Stimulated activated CD4-positive, alpha-beta T cell treated with anti-CD3 and anti-CD28 coated beads, Interleukin-12 subunit alpha, Interleukin-12 subunit beta, amount 100 ng/mL, for 24 hours (primary cell): ENCODE measurements around the gene PAM.

Experiments used
- DNase-seq, 2 experiments: peaks; one replicate each; pipeline ENCODE4 v3.0.0-alpha.2; 2020; ENCODE audit warnings: low read depth in 2 of 2

Gene PAM

DNA sequence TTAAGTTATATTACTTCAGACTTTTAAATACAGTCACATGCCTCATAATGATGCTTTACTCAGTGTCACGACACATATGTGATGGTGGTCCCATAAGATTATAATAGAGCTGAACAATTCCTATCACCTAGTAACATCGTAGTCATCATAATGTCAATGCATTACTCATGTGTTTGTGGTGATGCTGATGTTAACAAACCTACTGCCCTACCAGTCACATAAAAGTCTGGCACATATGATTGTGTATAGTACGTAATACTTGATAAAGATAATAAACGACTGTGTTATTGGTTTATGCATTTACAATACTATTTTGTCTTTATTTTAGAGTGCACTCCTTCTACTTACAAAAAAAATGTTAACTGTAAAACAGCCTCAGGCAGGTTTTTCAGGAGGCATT lies 103.7 kb downstream of the PAM start:
- DNase-seq, result no peak

GRCh38 chr5:102860035-102860434 lies 104.9 kb downstream of the PAM start:
- no peak for DNase-seq

DNA sequence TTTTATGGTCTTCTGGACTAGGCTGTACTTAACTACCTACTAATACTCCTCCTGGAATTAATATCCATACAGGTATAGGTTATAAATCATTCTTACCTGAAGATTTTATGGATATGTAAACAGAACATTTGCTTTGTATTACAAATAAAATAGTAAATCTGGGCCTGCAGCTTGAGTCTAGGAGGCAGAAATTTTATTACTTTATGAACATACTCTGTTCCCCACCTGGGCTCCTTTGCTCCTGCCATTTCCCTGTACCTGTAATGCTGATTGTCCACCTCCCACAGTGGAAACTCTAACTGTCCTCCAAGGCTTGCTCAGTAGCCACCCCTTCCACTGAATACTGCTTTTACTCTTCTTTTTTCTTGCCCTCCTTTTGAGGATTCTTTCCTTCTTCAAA lies 108.0 kb downstream of the PAM start:
- no peak for DNase-seq

- no peak for DNase-seq
Observed at GRCh38 chr5:102863764-102864560, 108.9 kb downstream of the PAM start.

DNA sequence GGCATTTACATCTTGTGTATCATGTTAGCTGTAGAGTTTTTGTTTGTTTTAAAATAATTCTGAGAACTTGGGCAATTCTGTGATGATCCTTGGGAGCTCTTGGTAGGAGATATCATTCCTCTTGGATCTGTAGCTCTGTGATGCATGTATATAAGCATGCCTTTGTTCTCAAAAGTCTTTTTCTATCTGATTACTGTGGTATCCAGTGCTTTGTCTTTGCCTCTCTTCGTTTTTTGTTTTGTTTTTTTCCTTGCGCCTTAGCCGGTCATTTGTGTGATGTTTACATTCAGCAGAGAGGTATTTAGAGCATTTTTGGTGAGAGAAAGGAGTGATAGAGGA lies 110.0 kb downstream of the PAM start:
- no peak for DNase-seq

DNA sequence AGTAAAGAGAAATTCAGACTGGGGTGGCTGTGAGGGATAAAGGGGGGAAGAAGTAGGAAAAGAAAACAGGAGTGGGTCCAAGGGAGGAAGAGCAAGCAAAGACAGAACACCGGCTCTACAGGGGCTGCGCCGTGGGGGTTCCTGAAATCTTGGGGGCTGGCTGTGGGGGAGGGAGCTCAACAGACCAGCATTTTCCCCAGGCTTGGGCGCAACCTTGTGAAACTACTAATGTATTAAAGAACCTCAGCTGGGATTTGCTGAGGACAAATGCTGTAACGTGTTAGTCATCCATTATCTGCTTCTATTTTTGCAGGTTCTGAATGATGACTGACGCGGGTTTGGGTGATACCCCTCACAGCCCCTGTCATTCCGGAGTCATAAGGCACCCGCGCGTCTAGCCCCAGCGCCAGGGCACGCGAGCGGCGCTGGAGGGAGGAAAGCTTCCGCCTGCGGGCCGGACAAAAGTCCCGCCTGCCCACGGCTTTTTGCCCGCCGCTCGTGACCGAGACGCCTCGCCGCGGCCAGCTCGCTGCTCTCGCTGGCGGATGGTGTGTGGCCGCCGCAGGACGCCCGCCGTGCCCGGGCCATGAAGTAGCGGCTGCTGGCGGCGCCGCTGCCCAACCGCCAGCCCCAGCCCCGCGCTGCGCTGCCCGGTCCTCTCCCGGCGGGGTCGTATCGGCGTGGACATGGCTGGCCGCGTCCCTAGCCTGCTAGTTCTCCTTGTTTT lies 110.6 kb downstream of the PAM start:
- peak; percentile 21 to 28 for DNase-seq

- DNase-seq, result no peak
Observed at GRCh38 chr5:102866237-102866600, 111.1 kb downstream of the PAM start.

- no peak for DNase-seq
Observed at GRCh38 chr5:102867992-102868662, 113.0 kb downstream of the PAM start.

GRCh38 chr5:102869230-102869629 lies 114.1 kb downstream of the PAM start:
- DNase-seq, result no peak

DNA sequence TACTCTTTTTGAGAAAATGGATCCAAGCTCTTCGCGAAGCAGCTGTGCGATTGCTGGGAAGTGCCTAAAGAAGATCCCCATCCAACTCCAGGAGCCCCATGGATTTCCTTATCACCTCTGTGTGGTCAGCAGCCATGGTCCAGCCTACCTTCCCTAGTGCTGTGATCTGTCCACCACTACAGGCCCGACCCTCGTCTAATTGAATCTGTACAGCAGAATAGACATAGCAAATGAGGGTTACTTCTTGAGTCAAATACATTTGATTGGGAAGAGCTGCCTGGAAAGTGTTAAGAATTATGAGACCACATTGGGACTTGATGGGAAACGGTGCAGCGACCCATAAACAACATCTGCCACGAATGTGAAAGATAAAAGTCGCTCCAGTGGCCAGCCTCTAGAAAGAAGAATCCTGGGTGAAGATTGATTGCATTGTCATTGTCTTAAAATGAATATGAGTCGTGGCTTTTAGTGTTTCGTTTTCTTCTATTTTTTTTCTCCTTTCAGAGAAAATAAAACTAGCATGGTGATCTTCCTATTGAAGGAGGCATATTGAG lies 118.4 kb downstream of the PAM start:
- DNase-seq, result no peak

DNA sequence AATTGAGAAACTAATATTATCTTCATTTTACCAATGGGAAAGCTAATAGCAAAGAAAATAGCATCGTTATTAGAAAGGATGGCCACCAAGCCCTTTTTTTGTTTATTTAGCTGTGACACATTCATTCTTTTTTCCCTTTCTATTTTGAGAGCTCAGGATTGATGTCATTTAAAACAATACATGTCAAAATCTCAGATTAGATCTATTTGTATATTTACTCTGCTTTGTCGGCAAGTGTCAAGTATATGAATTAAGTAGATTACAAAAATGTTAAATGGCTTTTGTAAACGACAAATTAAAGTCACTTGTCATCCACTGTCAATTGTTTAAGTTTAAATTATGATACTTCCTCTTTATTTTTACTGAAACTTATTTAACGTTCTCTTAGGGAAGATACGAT lies 118.9 kb downstream of the PAM start:
- DNase-seq, result no peak

- no peak for DNase-seq
Observed at GRCh38 chr5:102875721-102876123, 120.6 kb downstream of the PAM start.

- DNase-seq, result no peak
Observed at GRCh38 chr5:102876610-102877009, 121.5 kb downstream of the PAM start.

GRCh38 chr5:102879741-102880140 lies 124.6 kb downstream of the PAM start:
- no peak for DNase-seq

DNA sequence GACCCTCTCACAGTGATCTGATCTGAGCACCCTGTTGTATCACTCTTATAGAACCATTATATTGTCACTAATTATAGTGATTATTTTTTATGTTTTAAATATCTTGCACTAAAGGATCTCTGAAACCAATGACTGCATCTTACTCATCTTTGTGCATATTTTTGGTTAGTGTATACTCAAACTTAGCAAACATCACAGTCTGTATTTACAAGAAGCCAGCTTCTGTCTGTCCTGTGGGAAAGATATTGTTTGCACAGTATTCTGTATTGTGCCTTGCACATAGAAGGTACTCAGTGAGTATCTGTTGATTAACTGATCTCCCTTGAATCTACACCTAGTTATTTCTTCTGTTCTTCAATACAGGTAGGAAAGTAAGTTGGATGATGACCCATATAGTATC lies 131.5 kb downstream of the PAM start:
- no peak for DNase-seq

DNA sequence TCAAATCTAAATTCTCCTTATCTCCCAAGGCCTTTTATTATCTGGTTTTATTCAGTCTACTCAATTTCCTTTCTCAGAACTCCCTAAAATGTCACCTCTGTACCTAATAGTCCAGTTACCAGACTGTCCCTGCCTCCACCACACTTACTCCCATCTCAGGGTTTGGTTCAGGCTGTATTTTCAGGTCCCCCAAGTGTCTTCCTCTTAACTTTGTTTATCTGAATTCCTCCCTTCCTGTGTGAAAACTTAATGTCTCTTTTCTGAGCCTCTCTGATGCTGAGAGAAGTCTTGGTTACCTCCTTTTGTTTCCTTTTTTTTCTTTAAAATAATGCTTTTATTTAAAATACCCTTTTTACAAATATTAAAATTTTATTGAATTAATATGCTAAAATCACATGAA lies 133.4 kb downstream of the PAM start:
- DNase-seq, result no peak

DNA sequence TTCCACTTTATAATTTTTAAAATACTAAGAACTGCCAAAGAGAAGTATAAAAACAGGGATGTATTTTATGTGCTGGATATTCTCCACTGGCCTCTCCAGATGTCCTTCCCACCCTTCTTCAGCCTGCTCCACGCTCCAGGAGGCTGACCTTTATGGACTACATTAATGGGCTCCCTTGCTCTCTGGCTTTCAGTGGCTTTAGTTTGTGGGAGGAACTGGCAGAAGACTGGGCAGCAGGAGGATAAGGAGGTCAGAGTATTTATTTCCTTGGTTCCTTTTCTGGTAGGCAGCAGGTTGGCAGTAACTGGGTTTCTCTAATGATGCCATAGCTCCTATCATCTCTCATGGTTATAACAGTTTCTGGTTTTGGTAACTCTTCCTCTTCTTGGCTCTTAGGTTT lies 133.9 kb downstream of the PAM start:
- no peak for DNase-seq

DNA sequence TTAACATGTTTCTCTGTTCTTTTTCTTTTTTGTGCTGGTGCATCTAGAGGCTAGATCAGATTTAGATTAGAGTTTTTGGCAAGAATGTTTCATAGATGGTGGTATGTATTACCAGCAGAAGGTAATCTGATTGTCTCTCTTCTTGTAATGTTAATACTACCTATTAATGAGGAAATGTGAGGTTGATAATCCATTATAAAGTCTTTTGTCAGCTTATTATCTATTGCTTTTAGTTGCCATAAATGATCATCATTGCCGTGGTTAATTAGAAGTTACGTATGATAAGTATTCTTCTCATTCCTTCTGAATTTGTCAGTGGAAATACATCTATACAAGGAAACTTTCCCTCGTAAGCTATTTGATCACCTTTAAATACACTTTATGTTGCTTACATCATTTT lies 135.0 kb downstream of the PAM start:
- no peak for DNase-seq

DNA sequence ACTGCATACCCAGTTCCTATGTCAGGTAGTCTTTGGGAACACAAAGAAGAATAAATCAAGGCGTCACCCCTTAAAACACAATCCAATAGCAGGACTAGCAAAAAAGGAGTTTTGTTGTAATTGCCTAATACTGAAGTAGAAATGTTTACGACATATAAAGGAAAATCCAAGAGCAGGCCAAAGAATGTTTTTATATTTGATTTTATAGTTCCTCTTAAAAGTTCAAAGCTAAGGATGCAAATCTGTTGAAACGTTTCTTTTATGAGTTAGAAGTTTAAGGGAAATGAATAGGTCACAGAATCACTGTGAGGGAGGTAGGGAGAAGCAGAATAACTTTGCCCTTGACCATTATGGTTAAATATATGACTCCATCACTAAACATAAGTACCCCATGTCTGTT lies 136.1 kb downstream of the PAM start:
- DNase-seq, result no peak

GRCh38 chr5:102893942-102894341 lies 138.8 kb downstream of the PAM start:
- DNase-seq, result no peak

DNA sequence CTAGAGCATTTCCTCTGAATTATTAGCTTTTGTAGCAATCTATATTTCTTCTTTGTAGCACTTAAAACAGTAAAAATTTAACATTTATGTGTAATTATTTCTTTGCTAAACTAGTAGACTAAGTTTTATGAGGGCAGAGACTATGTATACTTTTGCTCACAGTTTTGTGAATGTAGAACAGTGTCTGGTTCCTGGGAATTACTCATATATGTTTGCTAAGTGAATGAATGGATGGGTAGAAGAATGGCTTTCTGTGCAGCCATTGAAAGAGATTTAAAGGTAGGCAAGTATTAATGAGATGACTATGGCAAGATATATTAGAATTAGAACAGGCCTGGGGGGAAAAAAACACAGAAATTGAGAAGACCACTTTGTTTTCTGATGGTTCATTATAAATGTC lies 140.1 kb downstream of the PAM start:
- DNase-seq, result no peak

DNA sequence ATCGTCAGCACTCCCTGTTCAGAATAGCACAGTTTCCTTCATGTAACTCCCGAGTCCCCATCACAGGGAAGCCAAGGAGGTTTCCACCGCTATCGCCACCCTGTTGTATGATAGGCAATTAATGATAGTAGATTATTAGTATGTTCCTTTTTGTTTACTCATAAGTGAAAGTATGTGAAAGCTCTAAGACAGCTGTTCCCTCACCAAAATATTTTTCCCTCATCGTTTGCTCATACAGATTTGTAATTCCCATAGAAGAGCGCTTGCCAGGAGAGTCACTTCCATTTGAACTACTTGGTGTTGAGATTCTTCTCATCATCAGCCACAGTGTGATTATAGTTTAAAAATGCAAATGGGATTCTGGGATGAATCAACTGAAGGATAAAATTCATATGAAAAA lies 140.9 kb downstream of the PAM start:
- no peak for DNase-seq
